Fibroblast of the conjunctiva (primary cell): ENCODE data around the gene TCP1.
"Not testable (repeated sequence)": the region's sequence is repeated elsewhere in the genome, so short reads cannot be mapped to it uniquely, and the experiment has no call there.

ENCODE experiments used
- DNase-seq: peaks from one replicate; pipeline ENCODE4 v3.0.0-alpha.2; 2010; ENCODE audit warnings: low read depth

Gene TCP1

GRCh38 chr6:159739341-159739740, 50.1 kb downstream of the TCP1 start:
- DNase-seq = no peak

GRCh38 chr6:159736908-159737307, 52.5 kb downstream of the TCP1 start:
- DNase-seq = no peak

- not testable (repeated sequence) for DNase-seq
Observed at GRCh38 chr6:159733395-159733794, 56.0 kb downstream of the TCP1 start.

- DNase-seq = not testable (repeated sequence)
Observed at GRCh38 chr6:159732550-159732949, 56.9 kb downstream of the TCP1 start.

GRCh38 chr6:159730332-159730676, 59.1 kb downstream of the TCP1 start:
- no peak for DNase-seq

- DNase-seq = no peak
Observed at GRCh38 chr6:159729598-159730331, 59.6 kb downstream of the TCP1 start.

DNA sequence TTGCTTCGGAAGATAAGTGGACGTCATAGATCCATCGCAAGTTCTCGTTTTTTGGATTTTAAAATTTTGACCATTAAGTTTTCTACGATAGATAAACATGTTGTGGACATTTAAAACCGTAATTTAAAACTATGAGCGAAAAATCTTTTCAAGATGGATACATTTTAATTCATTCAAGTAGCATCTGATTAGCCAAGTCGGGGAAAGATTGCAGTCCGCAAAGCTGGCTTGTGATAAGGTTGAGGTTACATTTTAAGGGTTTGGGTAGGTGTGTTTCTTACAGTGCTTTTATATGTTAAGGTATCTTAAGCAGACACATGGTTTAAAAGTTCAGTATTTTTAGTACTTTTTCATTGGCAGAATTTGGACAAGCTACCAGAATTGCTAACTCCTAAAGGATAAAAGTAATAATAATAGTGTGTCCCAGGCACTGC, 60.9 kb downstream of the TCP1 start:
- no peak for DNase-seq
